Measurements from ENCODE around the gene NRSN2. TPM values are rescaled to one million over a fixed set of nuclear protein-coding genes. Genes with fewer than 3 reads are reported as not detected.

Gene NRSN2
- total RNA-seq, 1 experiment from 2014 or later, result 22.7 TPM

- WGBS (ENCODE audit: extremely low coverage, insufficient read length, low lambda C conversion rate), result no CpG with 5 or more reads among the region's 13 CpGs
- Mint-ChIP-seq H3K9me3 (no peaks in the 10 kb centered on the region), H3K36me3 (ENCODE audit: insufficient read depth in 1 of 3, low read depth in 3 of 3) (no peaks in the 10 kb centered on the region), H3K4me1 (peaks cover 11 to 12% of the 10 kb centered on the region in 2 experiments), H3K27me3 (ENCODE audit: low read depth) (peaks cover 5% of the 10 kb centered on the region), H3K27ac (no peak overlapping the region), H3K4me3 (no peak overlapping the region)
- no peak overlapping the region for H4K8ac ChIP-seq (replicated peaks; ENCODE audit: insufficient read length, low read depth, low read length)
- H2BK5ac ChIP-seq (ENCODE audit: insufficient read length, low read length), result no peak overlapping the region
- no peaks in the 10 kb centered on the region for H3K79me1 ChIP-seq (ENCODE audit: insufficient read depth, low read depth, low read length, poor library complexity, severe bottlenecking)
- no peak overlapping the region for H2AFZ ChIP-seq (ENCODE audit: low read length)
- no peaks in the 10 kb centered on the region for H3K4me1 ChIP-seq (ENCODE audit: insufficient read depth, low read length)
- no peaks in the 10 kb centered on the region for H3K23me2 ChIP-seq (ENCODE audit: insufficient read length, low read depth, low read length, poor library complexity, severe bottlenecking)
- no peak for TF ChIP-seq CTCF (conservative IDR thresholded peaks at IDR 0.05)
- H3K9ac ChIP-seq (ENCODE audit: extremely low read depth, insufficient read length, low read length), result no peak overlapping the region
- H2BK20ac ChIP-seq (ENCODE audit: low read depth, low read length, poor library complexity, severe bottlenecking), result no peak overlapping the region
- H3T11ph ChIP-seq (ENCODE audit: low read length), result no peak overlapping the region
- no peaks in the 10 kb centered on the region for H3K9me3 ChIP-seq (ENCODE audit: control insufficient read depth, low read depth, low read length)
- no peak overlapping the region for H3K27ac ChIP-seq (ENCODE audit: insufficient read length, low read depth, low read length)
- H4K5ac ChIP-seq (ENCODE audit: insufficient read length, low read depth, low read length), result no peak overlapping the region
- no peak overlapping the region for H3K4me2 ChIP-seq (ENCODE audit: insufficient read depth, insufficient read length, low read length)
- H2BK15ac ChIP-seq (ENCODE audit: low read depth, low read length), result no peak overlapping the region
- no peak overlapping the region for H2BK120ac ChIP-seq (ENCODE audit: low read depth, low read length, poor library complexity, severe bottlenecking)
- H2BK12ac ChIP-seq (ENCODE audit: insufficient read length, low read depth, low read length), result no peak overlapping the region
- no peaks in the 10 kb centered on the region for H3K79me2 ChIP-seq (ENCODE audit: insufficient read depth, low read length)
- H2AK5ac ChIP-seq (ENCODE audit: insufficient read length, low read length), result no peak overlapping the region
- no peak overlapping the region for H3K18ac ChIP-seq (ENCODE audit: insufficient read length, low read depth, low read length)
- H3K56ac ChIP-seq (ENCODE audit: insufficient read length, low read depth, low read length), result no peak overlapping the region
- peaks cover 3% of the 10 kb centered on the region for H4K20me1 ChIP-seq (ENCODE audit: control insufficient read depth, insufficient read depth, insufficient read length)
- no peak overlapping the region for H3K4ac ChIP-seq (ENCODE audit: low read depth, low read length)
- H3K23ac ChIP-seq (ENCODE audit: insufficient read length, low read depth, low read length), result no peak overlapping the region
- no peaks in the 10 kb centered on the region for H3K27me3 ChIP-seq (ENCODE audit: insufficient read depth, low read length)
- no peak overlapping the region for H4K91ac ChIP-seq (ENCODE audit: insufficient read length, low read depth, low read length)
- no peak overlapping the region; the same call in 1 of the 2 replicates for H3K14ac ChIP-seq (ENCODE audit: insufficient read depth, low read length)
- DNase-seq, result no peak
These were observed 20.0 kb downstream of the NRSN2 start for GRCh38 chr20:366719-367485.
